ENCODE results near the gene KRTAP21-1.

- no peak for TF ChIP-seq CTCF (IDR thresholded peaks at IDR 0.05; ENCODE audit: insufficient read depth, low read length, poor library complexity, severe bottlenecking)
- TF ChIP-seq EZH2phosphoT487 (conservative IDR thresholded peaks at IDR 0.05; ENCODE audit: low read length): no peak
These were observed 36.9 kb downstream of the KRTAP21-1 start, which contains the start of gene KRTAP21-3 for GRCh38 chr21:30718239-30718909.

All from SU-DHL-6 (cell line).